Heart left ventricle (tissue), 16 donors: ENCODE measurements around the gene TP53TG5. TPM values are rescaled to one million over a fixed set of nuclear protein-coding genes. Genes with fewer than 3 reads are reported as not detected.
"Not testable (repeated sequence)": the region's sequence is repeated elsewhere in the genome, so short reads cannot be mapped to it uniquely, and the experiment has no call there.

Experiments used
- ATAC-seq, 4 donors: fragments of 200-7000 bp; cut with Tn5 transposase; one replicate each; pipeline ENCODE4 v1.9.1; 2020 to 2022; ENCODE audit warnings: moderate library complexity in 4 of 4, mild to moderate bottlenecking in 3 of 4, moderate number of reproducible peaks in 1 of 4
- DNase-seq, 5 donors: peaks; one replicate each; pipeline ENCODE4 v3.0.0-alpha.2; 2020
- H3K27ac ChIP-seq, 12 donors: fragments of 200-600 bp; sonication (generic) in 4 of 12; one replicate each; pipeline versions ENCODE4 v1.5.0 to v1.8.0; 2016 to 2022; ENCODE audit warnings: mild to moderate bottlenecking in 2 of 12
- H3K27me3 ChIP-seq, 9 donors: fragments of 200-600 bp; sonication (generic) in 2 of 9; one replicate each; pipeline versions ENCODE4 v1.5.1 to v1.8.0; 2016 to 2022; ENCODE audit warnings: mild to moderate bottlenecking in 3 of 9
- H3K36me3 ChIP-seq, 9 donors: fragments of 200-600 bp; sonication (generic) in 2 of 9; one replicate each; pipeline versions ENCODE4 v1.5.0 to v1.8.0; 2018 to 2022; ENCODE audit warnings: mild to moderate bottlenecking in 2 of 9
- H3K4me1 ChIP-seq, 12 donors: fragments of 200-600 bp; sonication (generic) in 4 of 12; one replicate each; pipeline versions ENCODE4 v1.5.0 to v1.8.0; 2016 to 2022; ENCODE audit warnings: mild to moderate bottlenecking in 3 of 12
- H3K4me3 ChIP-seq, 12 donors: fragments of 200-600 bp; sonication (generic) in 4 of 12; one replicate each; pipeline versions ENCODE4 v1.5.0 to v1.8.0; 2017 to 2022; ENCODE audit warnings: mild to moderate bottlenecking in 9 of 12, moderate library complexity in 4 of 12
- H3K9me3 ChIP-seq, 12 donors: fragments of 200-600 bp; sonication (generic) in 4 of 12; one replicate each; pipeline versions ENCODE4 v1.5.0 to v1.8.0; 2016 to 2022; ENCODE audit warnings: mild to moderate bottlenecking in 1 of 12
- CTCF ChIP-seq, 12 donors: fragments of 200-600 bp; sonication (generic) in 4 of 12; IDR thresholded peaks; one replicate each; pipeline versions ENCODE4 v1.5.0 to v1.8.0; 2018 to 2022; ENCODE audit warnings: antibody characterized with exemption in 12 of 12, mild to moderate bottlenecking in 5 of 12
- POLR2A ChIP-seq, 2 donors: fragments of 450-650 bp; IDR thresholded peaks; one replicate each; pipeline ENCODE4 v1.6.1; 2017; ENCODE audit warnings: antibody characterized with exemption in 2 of 2, mild to moderate bottlenecking in 2 of 2, moderate library complexity in 2 of 2
- WGBS, 4 donors: extraction: QIAGEN DNeasy Blood & Tissue Kit in 2 of 4; methylation state at CpG; one replicate each; pipeline versions ENCODE4 v1.1.5 to v1.1.7; 2013 to 2018; 5-methylcytosine and 5-hydroxymethylcytosine counted together
- intact Hi-C, 10 donors: fragments of 100-400 bp; cut with DNase I; formaldehyde crosslinking; loops; one replicate each; pipeline versions ENCODE4 v1.11.1 to v1.14.2; 2022
- polyA plus RNA-seq, 2 donors: library from polyadenylated mRNA; stranded (reverse); fragments of 200-250 nt; gene quantifications; one replicate each; pipeline ENCODE4 v1.2.3, GENCODE V29; 2013
- total RNA-seq, 9 donors: library from RNA; depleted of rRNA in 2 of 9; stranded (reverse); fragments of >200 nt in 2 of 9; fragmentation: NEBNext Ultra II Directional in 3 of 9; extraction: Animal tissue kit (Norgen Biotek cat#: 25700) in 3 of 9; gene quantifications; one replicate each; pipeline versions ENCODE4 v1.1.0 to v1.2.4, GENCODE V29; 2016 to 2023
- donor health status: ischemic (EF 13 %, LVEDD 7.1; RV severe dilation, severe dysfunction).
- donor health status: healthy with polysubstance abuse.
- donor health status: DM: no; HTN: yes; CAD: no.
- donor health status: DM: no; HTN: no; CAD: no.
- donor health status: ischemic (EF 25% LVEDD 6.9; RV normal size, moderate dysfunction).
- donor health status: ischemic (EF 25% LVEDD 5.7; RV mildly dilated, moderate dysfunction).
- donor health status: healthy.
- donor health status: DM: yes; HTN: yes; CAD: no.
- donor health status: ischemic (EF 35%, LVEDD 5.7; RV mildly dilated, moderate dysfunction).
- donor health status: nonischemic (EF 11% LVEDD 7.7; RV severe dilation, severe dysfunction).
- donor health status: DM: yes; HTN: yes; CAD: no.
- donor health status: PGD.
- donor health status: ischemic (EF 29% LVEDD 5.4; RV normal size, mild dysfunction).
- donor health status: nonischemic (EF 23%, LVEDD 6.1; RV moderate dilation, normal function).

The TP53TG5 gene
- total and polyA plus RNA-seq, 11 donors = 0.32 to 3.2 (median 0.76) TPM; not detected in 2

- intact Hi-C loops = no loop called here
- H3K36me3 ChIP-seq = no peaks in the 10 kb centered on the region
- no peaks in the 10 kb centered on the region for H3K27me3 ChIP-seq
- peaks cover 0 to 39% (median 9%) of the 10 kb centered on the region in 12 donors for H3K4me1 ChIP-seq
- WGBS, 4 donors = 91 to 96% (median 92%) methylated on average over 3 of the region's 3 CpGs
- H3K9me3 ChIP-seq = no peaks in the 10 kb centered on the region
- DNase-seq (no peak), ATAC-seq (no peak)
- H3K27ac ChIP-seq = no peak overlapping the region
- H3K4me3 ChIP-seq = no peak overlapping the region
- TF ChIP-seq POLR2A (IDR thresholded peaks at IDR 0.05) = no peak
- TF ChIP-seq CTCF (IDR thresholded peaks at IDR 0.05) = no peak
These were observed 25.4 kb downstream of the TP53TG5 start for GRCh38 chr20:45352729-45353128.

GRCh38 chr20:45350795-45351194 lies 27.3 kb downstream of the TP53TG5 start:
- H3K36me3 ChIP-seq, H3K27ac ChIP-seq, H3K27me3 ChIP-seq, intact Hi-C loops, ATAC-seq, H3K9me3 ChIP-seq, H3K4me3 ChIP-seq, DNase-seq: not testable (repeated sequence)
- 94 to 96% (median 95%) methylated on average over 10 of the region's 10 CpGs for WGBS, 4 donors
- H3K4me1 ChIP-seq = peaks cover 0 to 46% (median 13%) of the 10 kb centered on the region in 12 donors

- H3K36me3 ChIP-seq = no peaks in the 10 kb centered on the region
- ATAC-seq = no peak
- H3K4me3 ChIP-seq = no peak overlapping the region
- no peaks in the 10 kb centered on the region for H3K27me3 ChIP-seq
- no peaks in the 10 kb centered on the region for H3K9me3 ChIP-seq
- no peak overlapping the region for H3K27ac ChIP-seq
- no peak for DNase-seq
- no peak for TF ChIP-seq POLR2A (IDR thresholded peaks at IDR 0.05)
- peaks cover 0 to 46% (median 19%) of the 10 kb centered on the region in 12 donors for H3K4me1 ChIP-seq
- 68 to 86% (median 75%) methylated on average over 1 of the region's 1 CpG for WGBS, 4 donors
- intact Hi-C loops = no loop called here
These were observed 27.9 kb downstream of the TP53TG5 start for GRCh38 chr20:45350217-45350616.

GRCh38 chr20:45347936-45348778 lies 30.0 kb downstream of the TP53TG5 start, which contains the start of gene SDC4:
Gene SDC4, minus strand, starts transcription at chr20:45348424. Its CDS starts 40 bp downstream, at chr20:45348384.
- Histone ChIP-seq H3K4me3 (peak within 1 kb of the TSS; percentile 60 to 95 (median 78)), H3K9me3 (no peaks in the 10 kb centered on the region), H3K4me1 (peaks cover 3 to 54% (median 37%) of the 10 kb centered on the region in 12 donors), H3K36me3 (no peaks in the 10 kb centered on the region), H3K27ac (peak within 1 kb of the TSS; percentile 81 to 97 (median 95)), H3K27me3 (no peaks in the 10 kb centered on the region)
- 1 to 5% (median 1%) methylated on average over 23 to 77 of the region's 77 CpGs for WGBS, 4 donors
- peak; percentile 34 to 84 (median 77) for ATAC-seq
- DNase-seq = peak; percentile 74 to 85 (median 79)
- TF ChIP-seq POLR2A (IDR thresholded peaks at IDR 0.05) (peak; percentile 86 to 98), CTCF (IDR thresholded peaks at IDR 0.05) (no peak)
- intact Hi-C loops = loop anchor here in 1 of 10 donors (10.0 kb wide), 1 partner anchor 447 kb away; the partner anchor contains the start of genes DNTTIP1 and WFDC3

GRCh38 chr20:45347297-45347935 lies 30.7 kb downstream of the TP53TG5 start:
- WGBS, 4 donors = 14 to 29% (median 20%) methylated on average over 6 to 10 of the region's 10 CpGs

More at GRCh38 chr20:45347297-45347935, 30.7 kb downstream of the TP53TG5 start:
- DNase-seq (no peak), ATAC-seq (peak in 3 of 4 donors; percentile 8 to 33 (median 17))
- Histone ChIP-seq H3K27ac (peak overlapping the region; percentile 81 to 97 (median 95)), H3K4me1 (peaks cover 3 to 62% (median 44%) of the 10 kb centered on the region in 12 donors), H3K27me3 (no peaks in the 10 kb centered on the region), H3K36me3 (no peaks in the 10 kb centered on the region), H3K4me3 (peak overlapping the region; percentile 60 to 95 (median 78)), H3K9me3 (no peaks in the 10 kb centered on the region)
- TF ChIP-seq CTCF (IDR thresholded peaks at IDR 0.05) (no peak), POLR2A (IDR thresholded peaks at IDR 0.05) (no peak)
- intact Hi-C loops = loop anchor here in 1 of 10 donors (10.0 kb wide), 1 partner anchor 447 kb away; the partner anchor contains the start of genes DNTTIP1 and WFDC3
